Suprapubic skin (tissue), 3 donors: ENCODE results near the gene OR51B6.

Experiments used
- EP300 ChIP-seq: sonication (generic); formaldehyde crosslinking; IDR thresholded peaks from one replicate; pipeline ENCODE4 v1.6.1; 2017; ENCODE audit warnings: antibody characterized with exemption
- TF ChIP-seq, protein P1 (sequence below), 2 donors: fragments of 200-600 bp in 1 of 2; fragments of 450-650 bp in 1 of 2; sonication (generic) in 1 of 2; IDR thresholded peaks; one replicate each; pipeline ENCODE4 v1.5.1; 2016 to 2019; ENCODE audit warnings: antibody characterized with exemption in 2 of 2, mild to moderate bottlenecking in 1 of 2, moderate library complexity in 1 of 2

GRCh38 chr11:5310423-5310822 is 40.9 kb upstream of the OR51B6 start:
- TF ChIP-seq, protein P1, sequence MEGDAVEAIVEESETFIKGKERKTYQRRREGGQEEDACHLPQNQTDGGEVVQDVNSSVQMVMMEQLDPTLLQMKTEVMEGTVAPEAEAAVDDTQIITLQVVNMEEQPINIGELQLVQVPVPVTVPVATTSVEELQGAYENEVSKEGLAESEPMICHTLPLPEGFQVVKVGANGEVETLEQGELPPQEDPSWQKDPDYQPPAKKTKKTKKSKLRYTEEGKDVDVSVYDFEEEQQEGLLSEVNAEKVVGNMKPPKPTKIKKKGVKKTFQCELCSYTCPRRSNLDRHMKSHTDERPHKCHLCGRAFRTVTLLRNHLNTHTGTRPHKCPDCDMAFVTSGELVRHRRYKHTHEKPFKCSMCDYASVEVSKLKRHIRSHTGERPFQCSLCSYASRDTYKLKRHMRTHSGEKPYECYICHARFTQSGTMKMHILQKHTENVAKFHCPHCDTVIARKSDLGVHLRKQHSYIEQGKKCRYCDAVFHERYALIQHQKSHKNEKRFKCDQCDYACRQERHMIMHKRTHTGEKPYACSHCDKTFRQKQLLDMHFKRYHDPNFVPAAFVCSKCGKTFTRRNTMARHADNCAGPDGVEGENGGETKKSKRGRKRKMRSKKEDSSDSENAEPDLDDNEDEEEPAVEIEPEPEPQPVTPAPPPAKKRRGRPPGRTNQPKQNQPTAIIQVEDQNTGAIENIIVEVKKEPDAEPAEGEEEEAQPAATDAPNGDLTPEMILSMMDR (IDR thresholded peaks at IDR 0.05) = no peak
- no peak for TF ChIP-seq EP300
